AG04450 (cell line): ENCODE measurements around the gene HOXA10. TPM values are rescaled to one million over a fixed set of nuclear protein-coding genes. Genes with fewer than 3 reads are reported as not detected.

Experiments used
- CTCF ChIA-PET: fragments of 300-600, 350-600 bp; formaldehyde crosslinking; extraction: SDS; loops from one replicate; lab custom pipeline; 2022; ENCODE audit warnings: antibody characterized with exemption, inconsistent platforms; lab: Charles Lee
- POLR2A ChIA-PET: fragments of 350-600 bp; formaldehyde crosslinking; extraction: SDS; loops from one replicate; lab custom pipeline; 2021; ENCODE audit warnings: antibody characterized with exemption, inconsistent platforms; lab: Yijun Ruan, JAX
- DNase-seq: peaks from one replicate; pipeline ENCODE4 v3.0.0-alpha.2; 2011; ENCODE audit warnings: low read depth, low spot score
- H3K27ac ChIP-seq: one replicate; pipeline ENCODE4 v1.5.1; 2012; ENCODE audit warnings: low read depth, low read length, control low read depth
- H3K27me3 ChIP-seq: one replicate; pipeline ENCODE4 v1.6.0; 2012; ENCODE audit warnings: low read length; ENCODE audit not compliant: control insufficient read depth, insufficient read depth
- H3K4me3 ChIP-seq: 2 replicates; pipeline ENCODE4 v1.5.1; 2011; ENCODE audit warnings: mild to moderate bottlenecking, low read depth, low read length, control low read depth
- H3K9me3 ChIP-seq: 2 replicates; pipeline ENCODE4 v1.5.1; 2012; ENCODE audit warnings: low read length; ENCODE audit not compliant: control insufficient read depth, insufficient read depth
- polyA plus RNA-seq: library from polyadenylated mRNA; depleted of rRNA; stranded (reverse); fragments of >200 nt; gene quantifications from 2 replicates; pipeline ENCODE4 v1.2.3, GENCODE V29; 2011
- TF ChIP-seq, protein P1 (sequence below): IDR thresholded peaks from 2 replicates; pipeline ENCODE4 v1.5.1; 2011; ENCODE audit warnings: low read depth, low read length, control low read depth, inconsistent platforms

HOXA10 gene
- polyA plus RNA-seq, 1 experiment, result 0.47 TPM

DNA sequence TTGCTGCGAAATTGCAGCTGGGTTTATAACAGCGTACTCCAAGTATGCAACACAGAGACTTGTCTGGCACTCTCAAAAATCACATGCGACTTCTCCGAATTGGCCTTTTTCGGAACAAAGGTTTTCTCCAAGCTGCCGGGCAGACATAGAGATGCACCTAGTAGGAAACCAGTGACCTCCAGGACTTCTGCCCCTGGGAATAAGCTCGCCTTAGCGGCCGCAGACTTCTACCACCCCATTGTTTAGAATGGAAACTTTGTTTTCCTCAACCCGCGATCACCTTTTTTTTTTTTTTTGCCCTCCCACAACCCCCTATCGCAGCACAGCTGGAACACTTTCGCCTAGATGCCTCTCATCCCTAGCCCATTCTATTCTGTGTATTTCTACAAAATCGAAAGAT, 4.9 kb upstream of the HOXA10 start:
- Histone ChIP-seq H3K27me3 (peaks cover 94% of the 10 kb centered on the region), H3K4me3 (no peak overlapping the region), H3K27ac (no peak overlapping the region), H3K9me3 (peaks cover 11% of the 10 kb centered on the region; the same call in 1 of the 2 replicates)
- DNase-seq, result no peak
- ChIA-PET POLR2A (interaction anchor here (0.7 kb wide), 2 partner anchors 988 to 1333 kb away, joined by 3 to 5 read pairs; no protein-coding TSS in a partner anchor), CTCF (interaction anchor here (0.6 to 3.2 kb wide), 33 partner anchors 9 to 1286 kb away, joined by 3 to 25 read pairs (median 4); partner anchors contain the start of genes HOXA5, HOXA7 and HOXA9)
- TF ChIP-seq, protein P1, sequence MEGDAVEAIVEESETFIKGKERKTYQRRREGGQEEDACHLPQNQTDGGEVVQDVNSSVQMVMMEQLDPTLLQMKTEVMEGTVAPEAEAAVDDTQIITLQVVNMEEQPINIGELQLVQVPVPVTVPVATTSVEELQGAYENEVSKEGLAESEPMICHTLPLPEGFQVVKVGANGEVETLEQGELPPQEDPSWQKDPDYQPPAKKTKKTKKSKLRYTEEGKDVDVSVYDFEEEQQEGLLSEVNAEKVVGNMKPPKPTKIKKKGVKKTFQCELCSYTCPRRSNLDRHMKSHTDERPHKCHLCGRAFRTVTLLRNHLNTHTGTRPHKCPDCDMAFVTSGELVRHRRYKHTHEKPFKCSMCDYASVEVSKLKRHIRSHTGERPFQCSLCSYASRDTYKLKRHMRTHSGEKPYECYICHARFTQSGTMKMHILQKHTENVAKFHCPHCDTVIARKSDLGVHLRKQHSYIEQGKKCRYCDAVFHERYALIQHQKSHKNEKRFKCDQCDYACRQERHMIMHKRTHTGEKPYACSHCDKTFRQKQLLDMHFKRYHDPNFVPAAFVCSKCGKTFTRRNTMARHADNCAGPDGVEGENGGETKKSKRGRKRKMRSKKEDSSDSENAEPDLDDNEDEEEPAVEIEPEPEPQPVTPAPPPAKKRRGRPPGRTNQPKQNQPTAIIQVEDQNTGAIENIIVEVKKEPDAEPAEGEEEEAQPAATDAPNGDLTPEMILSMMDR, result no peak

- CTCF ChIA-PET, result interaction anchor here (0.6 to 4.2 kb wide), 11 partner anchors 12 to 1285 kb away, joined by 3 to 21 read pairs (median 7); no protein-coding TSS in a partner anchor
- POLR2A ChIA-PET, result interaction anchor here (0.7 kb wide), 1 partner anchor 988 kb away, joined by 3 read pairs; no protein-coding TSS in a partner anchor
Observed at GRCh38 chr7:27178366-27178765, 4.2 kb upstream of the HOXA10 start.

GRCh38 chr7:27177795-27178320, 3.7 kb upstream of the HOXA10 start:
- POLR2A ChIA-PET, result no interaction called here
- Histone ChIP-seq H3K27ac (no peak overlapping the region), H3K27me3 (peaks cover 87% of the 10 kb centered on the region), H3K9me3 (peaks cover 8% of the 10 kb centered on the region; the same call in 1 of the 2 replicates), H3K4me3 (no peak overlapping the region)
- CTCF ChIA-PET, result interaction anchor here (1.5 to 4.2 kb wide), 7 partner anchors 13 to 1285 kb away, joined by 6 to 21 read pairs (median 15); no protein-coding TSS in a partner anchor
- DNase-seq, result no peak
- TF ChIP-seq, protein P1, result no peak

More at GRCh38 chr7:27178366-27178765, 4.2 kb upstream of the HOXA10 start:
- no peak overlapping the region for H3K27ac ChIP-seq
- no peak overlapping the region for H3K4me3 ChIP-seq
- H3K9me3 ChIP-seq, result peaks cover 9% of the 10 kb centered on the region; the same call in 1 of the 2 replicates
- no peak for DNase-seq
- H3K27me3 ChIP-seq, result peaks cover 88% of the 10 kb centered on the region
- TF ChIP-seq, protein P1, result no peak

GRCh38 chr7:27176962-27177794, 3.1 kb upstream of the HOXA10 start:
- no peak for DNase-seq
- POLR2A ChIA-PET, result no interaction called here
- no peak overlapping the region for H3K4me3 ChIP-seq
- H3K27me3 ChIP-seq, result peaks cover 87% of the 10 kb centered on the region
- TF ChIP-seq, protein P1, result no peak
- peaks cover 11% of the 10 kb centered on the region; the same call in 1 of the 2 replicates for H3K9me3 ChIP-seq
- CTCF ChIA-PET, result interaction anchor here (1.5 to 4.2 kb wide), 3 partner anchors 33 to 1284 kb away, joined by 6 to 17 read pairs (median 8); no protein-coding TSS in a partner anchor
- H3K27ac ChIP-seq, result no peak overlapping the region
